HepG2 (cell line): ENCODE data around the gene ABCB8. TPM values are rescaled to one million over a fixed set of nuclear protein-coding genes. Genes with fewer than 3 reads are reported as not detected.

Source experiments
- BORCS8-MEF2B ChIP-seq: sonication (generic); formaldehyde crosslinking; IDR thresholded peaks from 2 replicates; pipeline ENCODE4 v1.8.0; 2022; ENCODE audit warnings: mild to moderate bottlenecking, missing genetic modification reagents
- FOSL2 ChIP-seq: sonication (generic); formaldehyde crosslinking; IDR thresholded peaks from 2 replicates; pipeline ENCODE4 v1.4.0; 2020; ENCODE audit warnings: missing genetic modification reagents
- GATAD2A ChIP-seq: IDR thresholded peaks from 2 replicates; pipeline ENCODE4 v1.6.1; 2016
- HMG20B ChIP-seq: conservative IDR thresholded peaks from 2 replicates; pipeline ENCODE4 v1.6.1; 2016; ENCODE audit warnings: missing genetic modification reagents, missing compliant biosample characterization
- HOXA3 ChIP-seq: sonication (generic); formaldehyde crosslinking; IDR thresholded peaks from 2 replicates; pipeline ENCODE4 v1.5.0; 2020; ENCODE audit warnings: missing genetic modification reagents
- NRL ChIP-seq: sonication (generic); formaldehyde crosslinking; IDR thresholded peaks from 2 replicates; pipeline ENCODE4 v1.5.0; 2020; ENCODE audit warnings: missing genetic modification reagents, mild to moderate bottlenecking, moderate library complexity, borderline replicate concordance
- POGZ ChIP-seq: sonication (generic); formaldehyde crosslinking; IDR thresholded peaks from 2 replicates; pipeline ENCODE4 v1.4.0; 2020; ENCODE audit warnings: mild to moderate bottlenecking, missing genetic modification reagents
- RBFOX2 ChIP-seq: fragments of 200-400 bp; formaldehyde crosslinking; IDR thresholded peaks from 2 replicates; pipeline ENCODE4 v1.6.1; 2017; ENCODE audit warnings: low read depth, mild to moderate bottlenecking, low read length
- RFX3 ChIP-seq: IDR thresholded peaks from 2 replicates; pipeline ENCODE4 v1.6.1; 2016; ENCODE audit warnings: missing biosample characterization, missing genetic modification reagents
- SRSF1 ChIP-seq: fragments of 200-400 bp; formaldehyde crosslinking; optimal IDR thresholded peaks from 2 replicates; pipeline ENCODE3; 2017; ENCODE audit warnings: mild to moderate bottlenecking, low read depth, low read length, moderate library complexity
- ZNF224 ChIP-seq: sonication (generic); formaldehyde crosslinking; IDR thresholded peaks from 2 replicates; pipeline ENCODE4 v1.5.0; 2020; ENCODE audit warnings: mild to moderate bottlenecking, missing genetic modification reagents
- ZNF556 ChIP-seq: sonication (generic); formaldehyde crosslinking; IDR thresholded peaks from 2 replicates; pipeline ENCODE4 v1.4.0; 2020; ENCODE audit warnings: mild to moderate bottlenecking, missing genetic modification reagents, borderline replicate concordance
- ZNF891 ChIP-seq: sonication (generic); formaldehyde crosslinking; IDR thresholded peaks from 2 replicates; pipeline ENCODE4 v1.5.0; 2020; ENCODE audit warnings: mild to moderate bottlenecking, missing genetic modification reagents
- polyA plus RNA-seq, 8 experiments: library from polyadenylated mRNA; depleted of rRNA in 3 of 8; stranded (reverse) in 7 of 8; unstranded in 1 of 8; fragments of >200 nt; fragmentation: Illumina TruSeq in 4 of 8; extraction: Trizol in 4 of 8; gene quantifications; 2 replicates each; pipeline versions ENCODE4 v1.2.1 to v1.2.3, GENCODE V29; 2011 to 2016; ENCODE audit warnings: low read depth in 4 of 8, missing spikeins in 1 of 8, mixed read lengths in 1 of 8; ENCODE audit not compliant: insufficient read depth in 1 of 8
- total RNA-seq, 5 experiments: library from RNA; depleted of rRNA; stranded (reverse); fragments of >200 nt; fragmentation: Illumina TruSeq; extraction: Trizol; gene quantifications; 2 replicates each; pipeline ENCODE4 v1.2.3, GENCODE V29; 2016; ENCODE audit warnings: low read depth in 1 of 5
- TF ChIP-seq, protein P1 (sequence below): sonication (generic); formaldehyde crosslinking; IDR thresholded peaks from 2 replicates; pipeline ENCODE4 v1.5.1; 2020; ENCODE audit warnings: mild to moderate bottlenecking, missing genetic modification reagents
- TF ChIP-seq, protein P2 (sequence below): sonication (generic); formaldehyde crosslinking; IDR thresholded peaks from 2 replicates; pipeline ENCODE4 v1.4.0; 2020; ENCODE audit warnings: mild to moderate bottlenecking, missing genetic modification reagents
- TF ChIP-seq, protein P3 (sequence below): sonication (generic); formaldehyde crosslinking; IDR thresholded peaks from 2 replicates; pipeline ENCODE4 v1.4.0; 2020; ENCODE audit warnings: missing genetic modification reagents
- TF ChIP-seq, protein P4 (sequence below): sonication (generic); formaldehyde crosslinking; IDR thresholded peaks from 2 replicates; pipeline ENCODE4 v1.8.0; 2022; ENCODE audit warnings: mild to moderate bottlenecking, missing genetic modification reagents, borderline replicate concordance

The ABCB8 gene
- total and polyA plus RNA-seq, 2 of the 13 experiments (the other 11 are each of a cell fraction or from before 2014, with no cell fraction given) = 6.6 to 16.7 TPM

DNA sequence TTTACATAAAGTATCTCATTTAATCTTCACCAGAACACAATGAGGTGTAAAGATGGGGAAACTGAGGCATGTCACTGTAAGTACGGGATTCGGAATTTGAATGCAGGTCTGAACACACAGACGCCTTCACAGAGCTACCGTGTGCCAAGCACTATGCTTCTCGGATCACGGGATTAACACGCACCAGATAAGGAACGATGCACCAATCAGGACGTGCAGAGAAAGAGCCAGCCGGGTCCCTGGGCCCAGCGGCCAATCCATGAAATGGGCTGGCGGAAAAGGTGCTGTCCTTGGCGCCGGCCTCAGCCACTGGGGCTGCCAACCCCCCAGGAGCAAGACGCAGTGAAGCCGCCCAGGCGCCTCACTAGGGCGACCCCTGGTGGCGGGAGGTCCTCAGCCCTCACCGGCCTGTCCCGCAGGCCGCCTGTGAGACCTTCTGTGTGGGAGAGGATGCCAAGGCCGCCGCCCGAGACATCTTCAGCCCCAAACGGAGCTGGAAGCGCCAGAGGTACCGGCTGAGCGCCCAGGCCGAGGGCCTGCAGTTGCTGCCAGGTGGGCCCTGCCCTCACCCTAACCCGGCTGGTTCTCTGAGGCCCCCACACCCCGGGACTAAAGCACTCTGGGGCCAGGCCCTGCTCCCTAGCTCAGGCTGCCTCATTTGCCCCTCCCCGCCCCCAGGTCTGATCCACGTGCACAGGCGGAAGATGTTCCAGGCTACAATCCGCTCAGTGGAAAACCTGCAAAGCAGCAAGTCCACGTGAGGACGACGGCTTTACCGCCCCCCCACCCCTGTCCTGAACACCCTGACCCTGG, 19.5 kb upstream of the ABCB8 start (continued):
- TF ChIP-seq, protein P1, sequence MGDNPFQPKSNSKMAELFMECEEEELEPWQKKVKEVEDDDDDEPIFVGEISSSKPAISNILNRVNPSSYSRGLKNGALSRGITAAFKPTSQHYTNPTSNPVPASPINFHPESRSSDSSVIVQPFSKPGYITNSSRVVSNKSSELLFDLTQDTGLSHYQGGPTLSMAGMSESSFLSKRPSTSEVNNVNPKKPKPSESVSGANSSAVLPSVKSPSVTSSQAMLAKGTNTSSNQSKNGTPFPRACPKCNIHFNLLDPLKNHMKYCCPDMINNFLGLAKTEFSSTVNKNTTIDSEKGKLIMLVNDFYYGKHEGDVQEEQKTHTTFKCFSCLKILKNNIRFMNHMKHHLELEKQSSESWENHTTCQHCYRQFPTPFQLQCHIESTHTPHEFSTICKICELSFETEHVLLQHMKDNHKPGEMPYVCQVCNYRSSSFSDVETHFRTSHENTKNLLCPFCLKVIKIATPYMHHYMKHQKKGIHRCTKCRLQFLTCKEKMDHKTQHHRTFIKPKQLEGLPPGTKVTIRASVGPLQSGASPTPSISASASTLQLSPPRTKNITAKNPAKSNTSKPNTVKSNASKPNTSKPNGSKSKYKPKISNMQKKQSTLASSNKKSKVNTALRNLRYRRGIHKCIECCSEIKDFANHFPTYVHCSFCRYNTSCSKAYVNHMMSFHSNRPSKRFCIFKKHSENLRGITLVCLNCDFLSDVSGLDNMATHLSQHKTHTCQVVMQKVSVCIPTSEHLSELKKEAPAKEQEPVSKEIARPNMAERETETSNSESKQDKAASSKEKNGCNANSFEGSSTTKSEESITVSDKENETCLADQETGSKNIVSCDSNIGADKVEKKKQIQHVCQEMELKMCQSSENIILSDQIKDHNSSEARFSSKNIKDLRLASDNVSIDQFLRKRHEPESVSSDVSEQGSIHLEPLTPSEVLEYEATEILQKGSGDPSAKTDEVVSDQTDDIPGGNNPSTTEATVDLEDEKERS (CRISPR knock-in tag) = peak; percentile 76; the same call in 1 of the 2 replicates
- peak; percentile 67 for TF ChIP-seq SRSF1
- TF ChIP-seq, protein P2, sequence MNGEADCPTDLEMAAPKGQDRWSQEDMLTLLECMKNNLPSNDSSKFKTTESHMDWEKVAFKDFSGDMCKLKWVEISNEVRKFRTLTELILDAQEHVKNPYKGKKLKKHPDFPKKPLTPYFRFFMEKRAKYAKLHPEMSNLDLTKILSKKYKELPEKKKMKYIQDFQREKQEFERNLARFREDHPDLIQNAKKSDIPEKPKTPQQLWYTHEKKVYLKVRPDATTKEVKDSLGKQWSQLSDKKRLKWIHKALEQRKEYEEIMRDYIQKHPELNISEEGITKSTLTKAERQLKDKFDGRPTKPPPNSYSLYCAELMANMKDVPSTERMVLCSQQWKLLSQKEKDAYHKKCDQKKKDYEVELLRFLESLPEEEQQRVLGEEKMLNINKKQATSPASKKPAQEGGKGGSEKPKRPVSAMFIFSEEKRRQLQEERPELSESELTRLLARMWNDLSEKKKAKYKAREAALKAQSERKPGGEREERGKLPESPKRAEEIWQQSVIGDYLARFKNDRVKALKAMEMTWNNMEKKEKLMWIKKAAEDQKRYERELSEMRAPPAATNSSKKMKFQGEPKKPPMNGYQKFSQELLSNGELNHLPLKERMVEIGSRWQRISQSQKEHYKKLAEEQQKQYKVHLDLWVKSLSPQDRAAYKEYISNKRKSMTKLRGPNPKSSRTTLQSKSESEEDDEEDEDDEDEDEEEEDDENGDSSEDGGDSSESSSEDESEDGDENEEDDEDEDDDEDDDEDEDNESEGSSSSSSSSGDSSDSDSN (CRISPR knock-in tag) = peak; percentile 52; the same call in 1 of the 2 replicates
- TF ChIP-seq HOXA3 (CRISPR knock-in tag) = peak; percentile 73
- 0 out of 2 replicates have a peak, but pooled peaks have one; percentile 75 for TF ChIP-seq ZNF556 (CRISPR knock-in tag)
- peak; percentile 49; the same call in 1 of the 2 replicates for TF ChIP-seq ZNF224 (CRISPR knock-in tag)
- TF ChIP-seq POGZ (CRISPR knock-in tag) = peak; percentile 67; the same call in 1 of the 2 replicates
- 0 out of 2 replicates have a peak, but pooled peaks have one; percentile 36 for TF ChIP-seq BORCS8-MEF2B (CRISPR knock-in tag)
- TF ChIP-seq, protein P3, sequence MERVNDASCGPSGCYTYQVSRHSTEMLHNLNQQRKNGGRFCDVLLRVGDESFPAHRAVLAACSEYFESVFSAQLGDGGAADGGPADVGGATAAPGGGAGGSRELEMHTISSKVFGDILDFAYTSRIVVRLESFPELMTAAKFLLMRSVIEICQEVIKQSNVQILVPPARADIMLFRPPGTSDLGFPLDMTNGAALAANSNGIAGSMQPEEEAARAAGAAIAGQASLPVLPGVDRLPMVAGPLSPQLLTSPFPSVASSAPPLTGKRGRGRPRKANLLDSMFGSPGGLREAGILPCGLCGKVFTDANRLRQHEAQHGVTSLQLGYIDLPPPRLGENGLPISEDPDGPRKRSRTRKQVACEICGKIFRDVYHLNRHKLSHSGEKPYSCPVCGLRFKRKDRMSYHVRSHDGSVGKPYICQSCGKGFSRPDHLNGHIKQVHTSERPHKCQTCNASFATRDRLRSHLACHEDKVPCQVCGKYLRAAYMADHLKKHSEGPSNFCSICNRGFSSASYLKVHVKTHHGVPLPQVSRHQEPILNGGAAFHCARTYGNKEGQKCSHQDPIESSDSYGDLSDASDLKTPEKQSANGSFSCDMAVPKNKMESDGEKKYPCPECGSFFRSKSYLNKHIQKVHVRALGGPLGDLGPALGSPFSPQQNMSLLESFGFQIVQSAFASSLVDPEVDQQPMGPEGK = peak; percentile 99
- TF ChIP-seq FOSL2 (CRISPR knock-in tag) = peak; percentile 17; the same call in 1 of the 2 replicates
- peak; percentile 55 for TF ChIP-seq GATAD2A
- peak; percentile 54 for TF ChIP-seq RBFOX2
- TF ChIP-seq RFX3 (CRISPR knock-in tag) = no peak
- TF ChIP-seq ZNF891 (CRISPR knock-in tag) = 0 out of 2 replicates have a peak, but pooled peaks have one; percentile 47
- TF ChIP-seq, protein P4, sequence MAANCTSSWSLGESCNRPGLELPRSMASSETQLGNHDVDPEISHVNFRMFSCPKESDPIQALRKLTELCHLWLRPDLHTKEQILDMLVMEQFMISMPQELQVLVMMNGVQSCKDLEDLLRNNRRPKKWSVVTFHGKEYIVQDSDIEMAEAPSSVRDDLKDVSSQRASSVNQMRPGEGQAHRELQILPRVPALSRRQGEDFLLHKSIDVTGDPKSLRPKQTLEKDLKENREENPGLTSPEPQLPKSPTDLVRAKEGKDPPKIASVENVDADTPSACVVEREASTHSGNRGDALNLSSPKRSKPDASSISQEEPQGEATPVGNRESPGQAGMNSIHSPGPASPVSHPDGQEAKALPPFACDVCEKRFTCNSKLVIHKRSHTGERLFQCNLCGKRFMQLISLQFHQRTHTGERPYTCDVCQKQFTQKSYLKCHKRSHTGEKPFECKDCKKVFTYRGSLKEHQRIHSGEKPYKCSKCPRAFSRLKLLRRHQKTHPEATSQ (CRISPR knock-in tag) = peak; percentile 70; the same call in 1 of the 2 replicates
- TF ChIP-seq NRL (CRISPR knock-in tag) = peak; percentile 47
- 0 out of 2 replicates have a peak, but pooled peaks have one; percentile 54 for TF ChIP-seq HMG20B (CRISPR knock-in tag)
